Naive thymus-derived CD4-positive, alpha-beta T cell (primary cell): ENCODE data around the gene ZNF597. TPM values are rescaled to one million over a fixed set of nuclear protein-coding genes. Genes with fewer than 3 reads are reported as not detected.

Experiments used
- ATAC-seq: fragments of 150-1000 bp; cut with Tn5 transposase; 2 replicates; pipeline ENCODE4 v1.10.0; 2021; ENCODE audit warnings: mild to moderate bottlenecking, moderate library complexity
- CTCF ChIA-PET: fragments of 350-600 bp; sonication (Branson Sonifier 250); formaldehyde crosslinking; loops from one replicate; lab custom pipeline; 2021; ENCODE audit warnings: antibody characterized with exemption; lab: Charles Lee
- POLR2A ChIA-PET: fragments of 350-600 bp; sonication (Branson Sonifier 250); formaldehyde crosslinking; loops from one replicate; lab custom pipeline; 2021; ENCODE audit warnings: antibody characterized with exemption, inconsistent platforms; lab: Charles Lee
- DNase-seq, 9 donors: peaks; one replicate each; pipeline versions ENCODE4 v3.0.0 to v3.0.0-alpha.2; 2020 to 2022; ENCODE audit warnings: mixed read lengths in 1 of 9
- H3K27ac ChIP-seq: one replicate; pipeline ENCODE4 v1.7.0; 2013; ENCODE audit warnings: mild to moderate bottlenecking, low read depth, low read length, moderate library complexity
- H3K27me3 ChIP-seq, 2 donors: one replicate each; pipeline ENCODE4 v1.7.0; 2013; ENCODE audit warnings: low read length in 2 of 2, mild to moderate bottlenecking in 2 of 2, moderate library complexity in 2 of 2; ENCODE audit not compliant: control insufficient read depth in 2 of 2, insufficient read depth in 2 of 2
- H3K36me3 ChIP-seq, 3 experiments: 1 replicate in 2 of 3; 2 replicates in 1 of 3; pipeline ENCODE4 v1.7.0; 2013; ENCODE audit warnings: low read length in 3 of 3, mild to moderate bottlenecking in 3 of 3, moderate library complexity in 1 of 3; ENCODE audit not compliant: insufficient read depth in 3 of 3, control insufficient read depth in 2 of 3
- H3K4me1 ChIP-seq, 2 donors: one replicate each; pipeline ENCODE4 v1.7.0; 2013; ENCODE audit warnings: low read length in 2 of 2, mild to moderate bottlenecking in 2 of 2, moderate library complexity in 1 of 2; ENCODE audit not compliant: control insufficient read depth in 2 of 2, insufficient read depth in 2 of 2
- H3K4me3 ChIP-seq: 2 replicates; pipeline ENCODE4 v1.7.0; 2013; ENCODE audit warnings: mild to moderate bottlenecking, low read length
- H3K9me3 ChIP-seq, 3 experiments: 1 replicate in 2 of 3; 2 replicates in 1 of 3; pipeline ENCODE4 v1.7.0; 2013; ENCODE audit warnings: low read length in 3 of 3; ENCODE audit not compliant: control insufficient read depth in 2 of 3
- H3K27ac Mint-ChIP-seq, 9 donors: one replicate each; pipeline ENCODE4 v1.8.0; 2020 to 2022; ENCODE audit warnings: mixed read lengths in 9 of 9, mild to moderate bottlenecking in 8 of 9, moderate library complexity in 5 of 9, inconsistent platforms in 2 of 9
- H3K27me3 Mint-ChIP-seq, 5 donors: one replicate each; pipeline ENCODE4 v1.8.0; 2021 to 2022; ENCODE audit warnings: mixed read lengths in 5 of 5, mild to moderate bottlenecking in 1 of 5
- H3K36me3 Mint-ChIP-seq, 5 donors: one replicate each; pipeline ENCODE4 v1.8.0; 2020 to 2022; ENCODE audit warnings: mixed read lengths in 5 of 5, mild to moderate bottlenecking in 3 of 5, inconsistent platforms in 1 of 5
- H3K4me1 Mint-ChIP-seq, 7 donors: one replicate each; pipeline ENCODE4 v1.8.0; 2020 to 2022; ENCODE audit warnings: mixed read lengths in 7 of 7, mild to moderate bottlenecking in 3 of 7, inconsistent platforms in 1 of 7
- H3K4me3 Mint-ChIP-seq, 10 donors: one replicate each; pipeline ENCODE4 v1.8.0; 2020 to 2022; ENCODE audit warnings: mild to moderate bottlenecking in 10 of 10, mixed read lengths in 10 of 10, moderate library complexity in 6 of 10, inconsistent platforms in 2 of 10
- H3K9me3 Mint-ChIP-seq, 11 donors: one replicate each; pipeline ENCODE4 v1.8.0; 2020 to 2022; ENCODE audit warnings: mixed read lengths in 11 of 11, mild to moderate bottlenecking in 4 of 11, inconsistent platforms in 1 of 11, moderate library complexity in 1 of 11
- intact Hi-C, 2 donors: fragments of 100-400 bp; cut with micrococcal nuclease; formaldehyde crosslinking; loops; one replicate each; pipeline ENCODE4 v1.15.1; 2023
- microRNA-seq: library from miRNA; unstranded; fragments of <30 nt; microRNA quantifications from one replicate; pipeline ENCODE4 v1.2.0, GENCODE V29; 2022; ENCODE audit warnings: borderline microRNAs expressed
- polyA plus RNA-seq, 2 donors: library from polyadenylated mRNA; unstranded; fragments of 300-500 nt; fragmentation: Illumina TruSeq; gene quantifications; one replicate each; pipeline ENCODE4 v1.2.3, GENCODE V29; 2021
- total RNA-seq, 6 experiments: library from RNA in 5 of 6; stranded (reverse) in 5 of 6; gene quantifications; 1 replicate in 5 of 6; 2 replicates in 1 of 6; pipeline ENCODE4 v1.2.3 and lab custom pipeline; 2021 to 2026

ZNF597 gene
- total and polyA plus RNA-seq, 7 experiments from 2014 or later = 1.7 to 5.9 (median 2.9) TPM

GRCh38 chr16:3383045-3383448 is 60.3 kb downstream of the ZNF597 start:
- intact Hi-C loops = no loop called here
- Histone ChIP-seq H3K9me3 (peaks cover 15 to 82% (median 46%) of the 10 kb centered on the region in 3 experiments), H3K27me3 (no peaks in the 10 kb centered on the region), H3K27ac (no peak overlapping the region), H3K4me1 (no peaks in the 10 kb centered on the region), H3K4me3 (peak overlapping the region; percentile 1), H3K36me3 (peaks cover 22 to 53% (median 25%) of the 10 kb centered on the region in 3 experiments)
- no peak overlapping the region for H3K27ac Mint-ChIP-seq
- H3K4me1 Mint-ChIP-seq = peaks cover 0 to 4% (median 0%) of the 10 kb centered on the region in 7 donors
- H3K4me3 Mint-ChIP-seq = no peak overlapping the region
- DNase-seq (no peak), ATAC-seq (no peak)
- ChIA-PET POLR2A (interaction anchor here (1.1 to 1.7 kb wide), 4 partner anchors 17 to 80 kb away, joined by 3 to 7 read pairs (median 4); partner anchors contain the start of genes ZNF174 and ZSCAN32), CTCF (no interaction called here)
- H3K9me3 Mint-ChIP-seq = peaks cover 22 to 93% (median 83%) of the 10 kb centered on the region in 11 donors
- peaks cover 47 to 89% (median 80%) of the 10 kb centered on the region in 5 donors for H3K36me3 Mint-ChIP-seq
- no peaks in the 10 kb centered on the region for H3K27me3 Mint-ChIP-seq

Small RNAs within 50 kb of the gene (microRNA-seq; reads per million reads assigned to microRNA genes)
- gene MIR6126 = not detected

Other genes with a start within 250 kb of the ZNF597 start
- 10 to 100 TPM in 3 of 5 experiments, 1 to 10 TPM in 2; 4.8 to 33.3 (median 16.6) TPM for gene ZNF200, start 208.3 kb downstream of the ZNF597 start, total RNA-seq
- 10 to 100 TPM; 12.3 to 20.2 TPM for gene ZNF200, start 208.3 kb downstream of the ZNF597 start, polyA plus RNA-seq
- 10 to 100 TPM in 1 of 5 experiments, 1 to 10 TPM in 1, under 1 TPM in 2, not detected in 1; 0.38 to 38.1 (median 2.4) TPM for gene MEFV, start 186.9 kb downstream of the ZNF597 start, total RNA-seq
- gene MEFV, start 186.9 kb downstream of the ZNF597 start, polyA plus RNA-seq = under 1 TPM in 1 of 2 donors, not detected in 1; 0.18 TPM
- gene ZNF263, start 160.0 kb downstream of the ZNF597 start, total RNA-seq = 10 to 100 TPM; 26.1 to 51.6 (median 36.9) TPM
- 10 to 100 TPM; 61.1 to 80.2 TPM for gene ZNF263, start 160.0 kb downstream of the ZNF597 start, polyA plus RNA-seq
- gene TIGD7, start 138.1 kb downstream of the ZNF597 start, total RNA-seq = 10 to 100 TPM in 2 of 5 experiments, 1 to 10 TPM in 3; 4.9 to 18.4 (median 5.5) TPM
- gene TIGD7, start 138.1 kb downstream of the ZNF597 start, polyA plus RNA-seq = 1 to 10 TPM; 5.6 to 6.0 TPM
- 10 to 100 TPM; 27.7 to 90.6 (median 53.4) TPM for gene ZNF75A, start 138.0 kb downstream of the ZNF597 start, total RNA-seq
- gene ZNF75A, start 138.0 kb downstream of the ZNF597 start, polyA plus RNA-seq = 10 to 100 TPM; 31.0 to 35.1 TPM
- under 1 TPM in 3 of 5 experiments, not detected in 2; 0.35 to 0.65 (median 0.50) TPM for gene OR2C1, start 87.6 kb downstream of the ZNF597 start, total RNA-seq
- gene OR2C1, start 87.6 kb downstream of the ZNF597 start, polyA plus RNA-seq = under 1 TPM; 0.24 to 0.65 TPM
- gene ZSCAN32, start 42.5 kb downstream of the ZNF597 start, total RNA-seq = 10 to 100 TPM in 4 of 5 experiments, 1 to 10 TPM in 1; 9.7 to 31.1 (median 19.0) TPM
- 10 to 100 TPM; 14.6 to 24.3 TPM for gene ZSCAN32, start 42.5 kb downstream of the ZNF597 start, polyA plus RNA-seq
- 10 to 100 TPM in 3 of 5 experiments, 1 to 10 TPM in 2; 4.7 to 22.8 (median 13.5) TPM for gene ZNF174, start 42.3 kb downstream of the ZNF597 start, total RNA-seq
- 10 to 100 TPM; 11.0 to 26.4 TPM for gene ZNF174, start 42.3 kb downstream of the ZNF597 start, polyA plus RNA-seq
- 10 to 100 TPM; 38.7 to 63.7 (median 55.3) TPM for gene NAA60, start 176 bp upstream of the ZNF597 start, total RNA-seq
- 10 to 100 TPM; 41.2 to 58.9 TPM for gene NAA60, start 176 bp upstream of the ZNF597 start, polyA plus RNA-seq
- gene C16orf90, start 52.0 kb upstream of the ZNF597 start, total RNA-seq = not detected
- gene C16orf90, start 52.0 kb upstream of the ZNF597 start, polyA plus RNA-seq = not detected
- gene CLUAP1, start 57.5 kb upstream of the ZNF597 start, total RNA-seq = 10 to 100 TPM; 16.9 to 33.2 (median 28.0) TPM
- 10 to 100 TPM; 31.5 to 44.2 TPM for gene CLUAP1, start 57.5 kb upstream of the ZNF597 start, polyA plus RNA-seq
- gene NLRC3, start 133.9 kb upstream of the ZNF597 start, total RNA-seq = 10 to 100 TPM; 64.1 to 91.3 (median 87.3) TPM
- gene NLRC3, start 133.9 kb upstream of the ZNF597 start, polyA plus RNA-seq = 10 to 100 TPM; 22.2 to 40.1 TPM
- 10 to 100 TPM in 1 of 5 experiments, 1 to 10 TPM in 4; 7.1 to 12.5 (median 8.5) TPM for gene SLX4, start 168.1 kb upstream of the ZNF597 start, total RNA-seq
- gene SLX4, start 168.1 kb upstream of the ZNF597 start, polyA plus RNA-seq = 1 to 10 TPM in 1 of 2 donors, under 1 TPM in 1; 0.89 to 1.2 TPM
- 10 to 100 TPM; 26.0 to 59.6 (median 37.2) TPM for gene DNASE1, start 211.2 kb upstream of the ZNF597 start, total RNA-seq
- 10 to 100 TPM in 1 of 2 donors, 1 to 10 TPM in 1; 5.6 to 16.8 TPM for gene DNASE1, start 211.2 kb upstream of the ZNF597 start, polyA plus RNA-seq